ENCODE results near the gene MAJIN.

DNA sequence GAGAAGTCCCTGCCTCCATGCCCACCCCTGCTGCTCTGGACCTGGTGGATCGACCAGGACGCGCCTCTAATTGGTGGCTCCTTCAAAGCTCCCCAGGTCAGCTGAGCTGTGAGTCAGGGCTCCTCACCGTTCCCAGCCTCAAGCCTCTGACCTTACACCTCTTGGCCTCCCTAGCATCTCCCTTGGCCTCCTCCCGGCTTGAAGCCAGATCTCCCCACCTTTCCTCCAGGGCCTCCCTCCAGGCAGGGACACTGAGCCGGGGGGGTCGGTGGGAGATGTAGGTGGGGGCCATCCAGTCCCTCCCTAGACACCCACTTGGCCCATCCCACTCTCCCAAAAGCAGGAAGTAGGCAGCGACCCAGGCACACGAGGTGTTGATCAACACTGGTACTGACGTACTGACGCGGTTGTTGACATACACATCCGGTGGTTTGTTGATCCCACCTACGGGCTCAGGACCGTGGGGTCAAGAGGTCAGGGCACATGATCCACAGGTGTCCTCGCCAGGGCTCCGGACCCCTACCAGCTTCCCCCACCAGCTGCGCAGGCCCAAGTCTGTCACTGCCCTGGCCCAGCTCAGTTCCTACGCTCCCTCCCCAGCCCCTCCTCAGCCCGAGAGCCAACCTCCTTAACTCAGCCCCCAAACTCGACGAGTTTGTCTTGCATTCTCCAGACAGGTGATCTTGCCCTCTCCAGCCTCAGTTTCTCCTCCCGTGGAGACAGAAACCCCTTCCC lies 55.7 kb downstream of the MAJIN start:
- TF ChIP-seq, protein P1, sequence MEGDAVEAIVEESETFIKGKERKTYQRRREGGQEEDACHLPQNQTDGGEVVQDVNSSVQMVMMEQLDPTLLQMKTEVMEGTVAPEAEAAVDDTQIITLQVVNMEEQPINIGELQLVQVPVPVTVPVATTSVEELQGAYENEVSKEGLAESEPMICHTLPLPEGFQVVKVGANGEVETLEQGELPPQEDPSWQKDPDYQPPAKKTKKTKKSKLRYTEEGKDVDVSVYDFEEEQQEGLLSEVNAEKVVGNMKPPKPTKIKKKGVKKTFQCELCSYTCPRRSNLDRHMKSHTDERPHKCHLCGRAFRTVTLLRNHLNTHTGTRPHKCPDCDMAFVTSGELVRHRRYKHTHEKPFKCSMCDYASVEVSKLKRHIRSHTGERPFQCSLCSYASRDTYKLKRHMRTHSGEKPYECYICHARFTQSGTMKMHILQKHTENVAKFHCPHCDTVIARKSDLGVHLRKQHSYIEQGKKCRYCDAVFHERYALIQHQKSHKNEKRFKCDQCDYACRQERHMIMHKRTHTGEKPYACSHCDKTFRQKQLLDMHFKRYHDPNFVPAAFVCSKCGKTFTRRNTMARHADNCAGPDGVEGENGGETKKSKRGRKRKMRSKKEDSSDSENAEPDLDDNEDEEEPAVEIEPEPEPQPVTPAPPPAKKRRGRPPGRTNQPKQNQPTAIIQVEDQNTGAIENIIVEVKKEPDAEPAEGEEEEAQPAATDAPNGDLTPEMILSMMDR (IDR thresholded peaks at IDR 0.05; ENCODE audit: insufficient read depth, low read length, poor library complexity, severe bottlenecking) = no peak
- TF ChIP-seq EZH2phosphoT487 (conservative IDR thresholded peaks at IDR 0.05; ENCODE audit: low read length) = no peak
